ENCODE data around the gene TMEM125. TPM values are rescaled to one million over a fixed set of nuclear protein-coding genes. Genes with fewer than 3 reads are reported as not detected.
A peak's percentile ranks its signal among the peaks of the same experiment; 100 is the strongest.

Gene TMEM125
- total RNA-seq, 4 donors from 2014 or later, result 4.2 to 15.5 (median 10.2) TPM

DNA sequence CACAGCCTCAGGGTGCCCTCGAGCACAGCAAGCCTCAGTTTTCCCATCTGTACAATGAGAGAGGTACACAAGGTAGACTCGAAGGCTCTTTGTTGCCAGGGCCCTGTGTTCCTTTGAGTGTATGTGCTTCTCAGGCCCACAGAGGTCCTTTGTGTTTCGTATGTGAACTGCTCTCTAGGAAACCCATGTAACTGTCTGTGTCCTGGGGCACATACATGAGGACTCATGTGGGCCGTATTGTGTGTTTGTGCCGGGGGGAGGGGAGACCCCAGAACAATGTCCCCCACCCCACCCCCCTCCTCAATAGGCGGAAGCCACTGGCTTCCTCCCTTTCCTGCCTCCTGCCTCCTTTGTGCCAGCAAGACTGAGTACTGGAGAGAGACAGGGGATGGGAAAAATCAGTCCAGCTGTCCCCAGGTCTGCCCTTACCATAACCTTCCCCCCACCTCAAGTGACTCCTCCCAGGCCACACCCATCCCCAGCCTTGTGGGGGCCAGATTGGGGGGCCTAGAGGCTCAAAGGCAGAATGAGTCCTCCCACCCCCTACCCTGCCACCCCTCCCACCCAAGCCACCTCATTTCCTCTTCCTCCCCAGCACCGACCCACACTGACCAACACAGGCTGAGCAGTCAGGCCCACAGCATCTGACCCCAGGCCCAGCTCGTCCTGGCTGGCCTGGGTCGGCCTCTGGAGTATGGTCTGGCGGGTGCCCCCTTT is 30.8 kb downstream of the TMEM125 start, which contains the start of gene TIE1:
Gene TIE1, plus strand, starts transcription at position 605 of the 717 bp plus-strand sequence. Its CDS starts 90 bp downstream, at position 695.
- intact Hi-C loops (cut with DNase I), result no loop called here
- peak within 1 kb of the TSS; percentile 10 to 78 (median 70) for H3K27ac ChIP-seq
- H3K27me3 ChIP-seq, result no peaks in the 10 kb centered on the region
- no peaks in the 10 kb centered on the region for H3K9me3 ChIP-seq
- H3K4me3 ChIP-seq, result peak within 1 kb of the TSS in 3 of 4 donors; percentile 28 to 49 (median 31)
- 57 to 82% methylated on average over 5 to 6 of the region's 10 CpGs for WGBS, 2 donors
- H3K4me1 ChIP-seq, result peaks cover 2 to 43% (median 4%) of the 10 kb centered on the region in 3 donors
- no peak for TF ChIP-seq CTCF (IDR thresholded peaks at IDR 0.05)
- peak in 1 of 4 donors; percentile 31 for TF ChIP-seq POLR2A (IDR thresholded peaks at IDR 0.05)
- no peak for DNase-seq
- H3K36me3 ChIP-seq, result no peaks in the 10 kb centered on the region

GRCh38 chr1:43302201-43302600 is 32.4 kb downstream of the TMEM125 start:
- TF ChIP-seq POLR2A (IDR thresholded peaks at IDR 0.05) (no peak), CTCF (IDR thresholded peaks at IDR 0.05) (no peak)
- DNase-seq, result no peak
- Histone ChIP-seq H3K4me1 (peaks cover 2 to 29% (median 4%) of the 10 kb centered on the region in 3 donors), H3K27ac (peak overlapping the region in 3 of 4 donors; percentile 42 to 78 (median 63)), H3K27me3 (no peaks in the 10 kb centered on the region), H3K36me3 (no peaks in the 10 kb centered on the region), H3K4me3 (peak overlapping the region in 3 of 4 donors; percentile 28 to 49 (median 31)), H3K9me3 (no peaks in the 10 kb centered on the region)
- intact Hi-C loops (cut with DNase I), result no loop called here
- whole genome bisulfite sequencing, 2 donors, result 50 to 86% methylated on average over 1 of the region's 1 CpG

- TF ChIP-seq CTCF (IDR thresholded peaks at IDR 0.05) (no peak), POLR2A (IDR thresholded peaks at IDR 0.05) (no peak)
- peak overlapping the region in 3 of 4 donors; percentile 9 to 78 (median 42) for H3K27ac ChIP-seq
- peak overlapping the region in 3 of 4 donors; percentile 28 to 49 (median 31) for H3K4me3 ChIP-seq
- peaks cover 2 to 29% (median 4%) of the 10 kb centered on the region in 3 donors for H3K4me1 ChIP-seq
- no peak for DNase-seq
- H3K9me3 ChIP-seq, result no peaks in the 10 kb centered on the region
- no peaks in the 10 kb centered on the region for H3K27me3 ChIP-seq
- intact Hi-C loops (cut with DNase I), result no loop called here
- no peaks in the 10 kb centered on the region for H3K36me3 ChIP-seq
- WGBS, 2 donors, result 58 to 68% methylated on average over 7 of the region's 7 CpGs
These were observed 33.1 kb downstream of the TMEM125 start for GRCh38 chr1:43302721-43303470.

- DNase-seq, result no peak
- peaks cover 2 to 29% (median 4%) of the 10 kb centered on the region in 3 donors for H3K4me1 ChIP-seq
- no peaks in the 10 kb centered on the region for H3K9me3 ChIP-seq
- no peaks in the 10 kb centered on the region for H3K36me3 ChIP-seq
- H3K27ac ChIP-seq, result peak overlapping the region in 3 of 4 donors; percentile 10 to 40 (median 38)
- intact Hi-C loops (cut with DNase I), result no loop called here
- WGBS, 2 donors, result 43 to 52% methylated on average over 8 of the region's 8 CpGs
- no peaks in the 10 kb centered on the region for H3K27me3 ChIP-seq
- TF ChIP-seq CTCF (IDR thresholded peaks at IDR 0.05), result no peak
- TF ChIP-seq POLR2A (IDR thresholded peaks at IDR 0.05), result no peak
- H3K4me3 ChIP-seq, result peak overlapping the region in 2 of 4 donors; percentile 31 to 49
These were observed 33.9 kb downstream of the TMEM125 start for GRCh38 chr1:43303471-43304313.

Measured in esophagus squamous epithelium (tissue), 5 donors.